Heart right ventricle (tissue), 16 donors: Measurements from ENCODE around the gene DYNC1H1. TPM values are rescaled to one million over a fixed set of nuclear protein-coding genes. Genes with fewer than 3 reads are reported as not detected.

Experiments
- ATAC-seq, 8 donors: fragments of 200-7000 bp; cut with Tn5 transposase; one replicate each; pipeline ENCODE4 v1.9.1; 2020; ENCODE audit warnings: mild to moderate bottlenecking in 8 of 8, moderate library complexity in 8 of 8, moderate number of reproducible peaks in 1 of 8
- DNase-seq, 2 donors: peaks; one replicate each; pipeline ENCODE4 v3.0.0-alpha.2; 2020
- H3K27ac ChIP-seq, 10 donors: fragments of 200-600 bp; sonication (generic) in 2 of 10; one replicate each; pipeline versions ENCODE4 v1.5.0 to v1.8.0; 2020 to 2022; ENCODE audit warnings: mild to moderate bottlenecking in 3 of 10
- H3K27me3 ChIP-seq, 7 donors: fragments of 200-600 bp; one replicate each; pipeline ENCODE4 v1.8.0; 2021 to 2022; ENCODE audit warnings: mild to moderate bottlenecking in 2 of 7
- H3K36me3 ChIP-seq, 9 donors: fragments of 200-600 bp; sonication (generic) in 1 of 9; one replicate each; pipeline versions ENCODE4 v1.5.0 to v1.8.0; 2020 to 2022; ENCODE audit warnings: mild to moderate bottlenecking in 2 of 9
- H3K4me1 ChIP-seq, 9 donors: fragments of 200-600 bp; sonication (generic) in 1 of 9; one replicate each; pipeline versions ENCODE4 v1.5.0 to v1.8.0; 2020 to 2022; ENCODE audit warnings: mild to moderate bottlenecking in 4 of 9
- H3K4me3 ChIP-seq, 10 donors: fragments of 200-600 bp; sonication (generic) in 2 of 10; one replicate each; pipeline versions ENCODE4 v1.5.0 to v1.8.0; 2020 to 2022; ENCODE audit warnings: mild to moderate bottlenecking in 7 of 10, moderate library complexity in 2 of 10
- H3K9me3 ChIP-seq, 11 donors: fragments of 200-600 bp in 10 of 11; sonication (generic) in 2 of 11; one replicate each; pipeline versions ENCODE4 v1.5.0 to v1.8.0; 2013 to 2022; ENCODE audit warnings: mild to moderate bottlenecking in 2 of 11, control low read depth in 1 of 11, moderate library complexity in 1 of 11
- CTCF ChIP-seq, 9 donors: fragments of 200-600 bp; sonication (generic) in 2 of 9; IDR thresholded peaks; one replicate each; pipeline versions ENCODE4 v1.5.0 to v1.8.0; 2021 to 2022; ENCODE audit warnings: antibody characterized with exemption in 9 of 9, mild to moderate bottlenecking in 5 of 9, moderate library complexity in 1 of 9
- WGBS, 2 donors: extraction: QIAGEN DNeasy Blood & Tissue Kit; methylation state at CpG; one replicate each; pipeline ENCODE4 v1.1.7; 2013; ENCODE audit warnings: inconsistent platforms in 1 of 2; 5-methylcytosine and 5-hydroxymethylcytosine counted together
- intact Hi-C, 10 donors: fragments of 100-400 bp; cut with DNase I; formaldehyde crosslinking; loops; one replicate each; pipeline versions ENCODE4 v1.11.1 to v1.14.2; 2022
- polyA plus RNA-seq, 2 donors: library from polyadenylated mRNA; stranded (reverse); fragments of 200-250 nt; gene quantifications; one replicate each; pipeline ENCODE4 v1.2.3, GENCODE V29; 2013
- total RNA-seq, 10 donors: library from RNA; stranded (reverse); fragmentation: NEBNext Ultra II Directional in 3 of 10; extraction: Animal tissue kit (Norgen Biotek cat#: 25700) in 3 of 10; gene quantifications; one replicate each; pipeline versions ENCODE4 v1.2.1 to v1.2.4, GENCODE V29; 2021 to 2023
- donor health status: Arrhythmogenic right ventricular cardiomyopathy.
- donor health status: ischemic (EF 13 %, LVEDD 7.1; RV severe dilation, severe dysfunction).
- donor health status: healthy with polysubstance abuse.
- donor health status: DM: no; HTN: yes; CAD: no.
- donor health status: DM: no; HTN: no; CAD: no.
- donor health status: ischemic (EF 25% LVEDD 6.9; RV normal size, moderate dysfunction).
- donor health status: ischemic (EF 25% LVEDD 5.7; RV mildly dilated, moderate dysfunction).
- donor health status: healthy.
- donor health status: DM: yes; HTN: yes; CAD: no.
- donor health status: Ischemic cardiomyopathy.
- donor health status: ischemic (EF 35%, LVEDD 5.7; RV mildly dilated, moderate dysfunction).
- donor health status: nonischemic (EF 11% LVEDD 7.7; RV severe dilation, severe dysfunction).
- donor health status: DM: yes; HTN: yes; CAD: no.
- donor health status: PGD.
- donor health status: ischemic (EF 29% LVEDD 5.4; RV normal size, mild dysfunction).
- donor health status: nonischemic (EF 23%, LVEDD 6.1; RV moderate dilation, normal function).

DYNC1H1 gene
- total and polyA plus RNA-seq, 12 donors, result 173 to 777 (median 618) TPM

- H3K4me1 ChIP-seq, result peaks cover 0 to 28% (median 26%) of the 10 kb centered on the region in 9 donors
- H3K4me3 ChIP-seq, result no peak overlapping the region
- DNase-seq (no peak), ATAC-seq (no peak)
- H3K9me3 ChIP-seq, result no peaks in the 10 kb centered on the region
- no peak overlapping the region for H3K27ac ChIP-seq
- 91 to 93% methylated on average over 10 of the region's 10 CpGs for WGBS, 2 donors
- H3K36me3 ChIP-seq, result peaks cover 0 to 71% (median 54%) of the 10 kb centered on the region in 9 donors
- no peaks in the 10 kb centered on the region for H3K27me3 ChIP-seq
- no peak for TF ChIP-seq CTCF (IDR thresholded peaks at IDR 0.05)
- intact Hi-C loops, result no loop called here
Observed at GRCh38 chr14:102078831-102079699, 114.7 kb downstream of the DYNC1H1 start.

GRCh38 chr14:102079700-102079979 is 115.3 kb downstream of the DYNC1H1 start:
- Histone ChIP-seq H3K36me3 (peaks cover 0 to 77% (median 59%) of the 10 kb centered on the region in 9 donors), H3K4me3 (no peak overlapping the region), H3K9me3 (no peaks in the 10 kb centered on the region), H3K4me1 (peaks cover under 1 to 33% (median 31%) of the 10 kb centered on the region in 9 donors), H3K27ac (no peak overlapping the region), H3K27me3 (no peaks in the 10 kb centered on the region)
- TF ChIP-seq CTCF (IDR thresholded peaks at IDR 0.05), result no peak
- DNase-seq (no peak), ATAC-seq (no peak)
- intact Hi-C loops, result no loop called here

- no peaks in the 10 kb centered on the region for H3K27me3 ChIP-seq
- 77 to 84% methylated on average over 14 of the region's 14 CpGs for WGBS, 2 donors
- DNase-seq (no peak), ATAC-seq (no peak)
- no peak overlapping the region for H3K4me3 ChIP-seq
- no peak overlapping the region for H3K27ac ChIP-seq
- no peak for TF ChIP-seq CTCF (IDR thresholded peaks at IDR 0.05)
- no peaks in the 10 kb centered on the region for H3K9me3 ChIP-seq
- intact Hi-C loops, result loop anchor here in 2 of 10 donors (10.0 kb wide), 1 partner anchor 234 kb away; the partner anchor contains the start of gene ZNF839 (in 2 of the 2)
- peaks cover 5 to 41% (median 39%) of the 10 kb centered on the region in 9 donors for H3K4me1 ChIP-seq
- peaks cover 0 to 85% (median 65%) of the 10 kb centered on the region in 9 donors for H3K36me3 ChIP-seq
Observed at GRCh38 chr14:102080183-102081080, 116.1 kb downstream of the DYNC1H1 start.
